Measurements from ENCODE around the gene MC1R.
"Not testable (repeated sequence)": the region's sequence is repeated elsewhere in the genome, so short reads cannot be mapped to it uniquely, and the experiment has no call there.

Gene MC1R

GRCh38 chr16:89962754-89963498 is 44.3 kb downstream of the MC1R start:
- DNase-seq: no peak

- no peak for DNase-seq
Observed at GRCh38 chr16:89964201-89964600, 45.5 kb downstream of the MC1R start.

- DNase-seq: no peak
Observed at GRCh38 chr16:89965447-89966225, 47.0 kb downstream of the MC1R start.

GRCh38 chr16:89966756-89967155 is 48.1 kb downstream of the MC1R start:
- DNase-seq: no peak

- DNase-seq: not testable (repeated sequence)
Observed at GRCh38 chr16:89967436-89967835, 48.8 kb downstream of the MC1R start.

GRCh38 chr16:89968074-89968473 is 49.4 kb downstream of the MC1R start:
- not testable (repeated sequence) for DNase-seq

- DNase-seq: no peak
Observed at GRCh38 chr16:89969741-89970410, 51.2 kb downstream of the MC1R start.

Measured in fibroblast of skin of abdomen (primary cell).